Activated B cell treated with CpG ODN at 0.5 μM for 24 hours (primary cell): ENCODE data around the gene MEF2B. TPM values are rescaled to one million over a fixed set of nuclear protein-coding genes. Genes with fewer than 3 reads are reported as not detected.

Experiments used
- ATAC-seq: fragments of 200-7000 bp; cut with Tn5 transposase; one replicate; pipeline ENCODE4 v1.10.0; 2021; ENCODE audit warnings: low read depth, mild to moderate bottlenecking, moderate library complexity
- CTCF ChIA-PET: fragments of 350-600 bp; sonication (Branson Sonifier 250); formaldehyde crosslinking; loops from one replicate; lab custom pipeline; 2021; ENCODE audit warnings: antibody characterized with exemption; lab: Charles Lee
- POLR2A ChIA-PET: fragments of 350-600 bp; sonication (Branson Sonifier 250); formaldehyde crosslinking; loops from one replicate; lab custom pipeline; 2021; ENCODE audit warnings: antibody characterized with exemption; lab: Charles Lee
- DNase-seq: peaks from one replicate; pipeline ENCODE4 v3.0.0; 2022
- H3K27ac Mint-ChIP-seq: one replicate; pipeline ENCODE4 v1.8.0; 2020; ENCODE audit warnings: mixed read lengths
- H3K27me3 Mint-ChIP-seq: one replicate; pipeline ENCODE4 v1.8.0; 2021; ENCODE audit warnings: mixed read lengths
- H3K36me3 Mint-ChIP-seq: one replicate; pipeline ENCODE4 v1.8.0; 2021; ENCODE audit warnings: low read depth, mixed read lengths
- H3K4me1 Mint-ChIP-seq: one replicate; pipeline ENCODE4 v1.8.0; 2021; ENCODE audit warnings: mixed read lengths
- H3K4me3 Mint-ChIP-seq: one replicate; pipeline ENCODE4 v1.8.0; 2020; ENCODE audit warnings: mild to moderate bottlenecking, mixed read lengths
- H3K9me3 Mint-ChIP-seq: one replicate; pipeline ENCODE4 v1.8.0; 2020; ENCODE audit warnings: mixed read lengths
- CTCF ChIP-seq: fragments of 200-600 bp; IDR thresholded peaks from one replicate; pipeline ENCODE4 v1.8.0; 2022; ENCODE audit warnings: antibody characterized with exemption, mild to moderate bottlenecking
- intact Hi-C: fragments of 100-400 bp; cut with micrococcal nuclease; formaldehyde crosslinking; loops from one replicate; pipeline ENCODE4 v1.15.1; 2024
- total RNA-seq: library from RNA; stranded (reverse); gene quantifications from 2 replicates; pipeline ENCODE4 v1.2.3, GENCODE V29; 2022

The MEF2B gene
- total RNA-seq, 1 donor from 2014 or later, result 15.5 TPM

DNA sequence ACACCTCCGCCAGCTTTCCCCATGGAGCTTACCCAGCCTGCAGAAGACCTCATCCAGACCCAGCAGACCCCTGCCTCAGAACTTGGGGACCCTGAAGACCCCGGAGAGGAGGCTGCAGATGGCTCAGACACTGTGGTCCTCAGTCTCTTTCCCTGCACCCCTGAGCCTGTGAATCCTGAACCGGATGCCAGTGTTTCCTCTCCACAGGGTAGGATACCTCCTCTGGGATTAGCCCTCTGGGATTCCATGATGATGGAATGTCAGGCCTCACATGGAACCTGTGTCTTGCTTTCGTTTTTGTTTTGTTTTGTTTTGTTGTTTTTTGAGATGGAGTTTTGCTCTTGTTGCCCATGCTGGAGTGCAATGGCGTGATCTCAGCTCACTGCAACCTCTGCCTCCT, 23.9 kb upstream of the MEF2B start:
- POLR2A ChIA-PET, result interaction anchor here (0.7 to 4.6 kb wide), 3 partner anchors 9 to 508 kb away, joined by 3 to 69 read pairs (median 5); partner anchors contain the start of genes NR2C2AP and SLC25A42
- peaks cover 49% of the 10 kb centered on the region for H3K4me1 Mint-ChIP-seq
- no peak for TF ChIP-seq CTCF

DNA sequence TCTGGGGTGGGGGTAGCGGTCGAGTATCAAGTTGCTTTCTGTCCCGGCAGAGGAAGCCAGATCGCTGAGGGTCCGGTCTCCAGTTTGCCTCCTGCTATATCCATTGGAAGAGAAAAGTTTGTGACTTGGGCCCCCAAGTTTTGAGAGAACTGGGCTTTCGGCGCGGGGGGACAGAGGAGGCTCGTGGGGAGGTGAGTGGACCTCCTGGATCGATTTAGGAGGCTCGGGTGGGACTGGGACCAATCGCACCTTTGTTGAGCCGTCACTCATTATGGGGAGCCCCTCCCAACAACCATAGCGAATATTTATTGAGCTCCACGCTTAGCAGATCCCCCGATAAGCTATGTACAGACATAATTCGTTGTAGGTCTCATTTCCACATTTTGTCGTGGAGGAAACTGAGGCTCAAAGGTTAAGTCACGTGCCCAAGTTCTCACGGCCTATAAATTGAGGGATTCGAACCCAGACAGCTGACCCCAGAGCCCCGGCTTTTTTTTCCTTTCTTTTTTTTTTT, 22.9 kb upstream of the MEF2B start:
- intact Hi-C loops, result loop anchor here (1.0 to 5.0 kb wide), 10 partner anchors 10 to 671 kb away; partner anchors contain the start of genes ATP13A1, COPE, DDX49 and ELL
- no peak for TF ChIP-seq CTCF
- H3K27ac Mint-ChIP-seq, result peak overlapping the region; percentile 99
- H3K9me3 Mint-ChIP-seq, result no peaks in the 10 kb centered on the region
- H3K27me3 Mint-ChIP-seq, result no peaks in the 10 kb centered on the region
- no peak for DNase-seq
- CTCF ChIA-PET, result interaction anchor here (2.3 kb wide), 1 partner anchor 19 kb away, joined by 6 read pairs; no protein-coding TSS in a partner anchor
- peak overlapping the region; percentile 99 for H3K4me3 Mint-ChIP-seq
- POLR2A ChIA-PET, result interaction anchor here (0.6 to 4.6 kb wide), 9 partner anchors 9 to 1900 kb away, joined by 3 to 69 read pairs (median 4); partner anchors contain the start of genes NDUFA13, NR2C2AP, SLC25A42 and TSSK6
- H3K36me3 Mint-ChIP-seq, result peaks cover 42% of the 10 kb centered on the region
- H3K4me1 Mint-ChIP-seq, result peaks cover 49% of the 10 kb centered on the region
- no peak for ATAC-seq

More for the DNA sequence above, 23.9 kb upstream of the MEF2B start:
- CTCF ChIA-PET, result no interaction called here
- ATAC-seq, result no peak
- DNase-seq, result no peak
- H3K4me3 Mint-ChIP-seq, result peak overlapping the region; percentile 99
- intact Hi-C loops, result loop anchor here (2.0 to 5.0 kb wide), 2 partner anchors 211 to 672 kb away; partner anchors contain the start of genes ELL and GATAD2A
- peaks cover 48% of the 10 kb centered on the region for H3K36me3 Mint-ChIP-seq
- H3K27ac Mint-ChIP-seq, result peak overlapping the region; percentile 99
- H3K9me3 Mint-ChIP-seq, result no peaks in the 10 kb centered on the region
- H3K27me3 Mint-ChIP-seq, result no peaks in the 10 kb centered on the region

DNA sequence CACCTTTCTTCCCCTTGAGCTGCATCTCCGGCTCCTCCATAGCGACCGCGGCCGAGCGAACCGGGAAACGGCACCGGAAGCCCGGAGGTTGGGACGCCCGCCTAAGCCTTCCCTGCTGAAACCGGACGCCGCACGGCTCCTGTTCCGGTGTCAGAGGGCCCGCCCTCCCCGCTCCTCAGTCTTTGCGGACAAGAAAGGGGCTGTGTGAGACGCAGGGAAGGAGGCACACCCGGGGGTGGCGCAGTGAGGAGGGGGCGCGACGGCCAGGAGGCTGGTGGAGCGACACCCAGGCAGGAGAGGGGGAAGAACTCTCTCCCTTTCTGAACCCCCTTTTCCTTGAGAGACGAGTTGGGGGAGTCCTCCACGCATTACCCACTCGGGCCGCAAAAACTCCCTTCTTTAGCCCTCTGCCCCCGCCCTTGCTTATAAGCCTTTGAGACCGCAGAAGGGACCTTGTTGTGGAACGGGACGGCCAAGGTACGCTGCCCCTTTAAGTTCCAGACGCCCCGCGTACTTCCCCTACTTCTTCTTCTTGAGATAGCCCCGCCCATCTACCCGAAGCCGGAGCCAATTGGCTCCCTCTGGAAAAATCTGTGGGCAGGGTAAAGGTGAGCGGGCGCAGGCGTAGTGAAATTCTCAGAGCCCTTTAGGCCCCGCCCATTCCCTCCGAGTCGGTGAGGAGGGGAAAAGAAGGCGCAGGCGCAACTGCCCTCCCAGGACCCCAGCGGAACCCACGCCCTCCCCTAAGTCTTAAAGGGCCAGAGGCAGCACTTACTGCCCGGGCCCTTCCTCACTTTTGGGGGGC, 22.2 kb upstream of the MEF2B start, which contains the start of the genes BORCS8 and RFXANK:
Gene BORCS8 (minus strand): TSS at position 75 of the 805 bp plus-strand sequence. CDS start 35 bp downstream, at position 40.
Gene RFXANK (plus strand): TSS at position 181 of the 805 bp plus-strand sequence. CDS start 1,689 bp downstream, outside the sequence.
- Mint-ChIP-seq H3K27ac (peak within 1 kb of the TSS; percentile 99), H3K4me1 (peaks cover 49% of the 10 kb centered on the region), H3K27me3 (no peaks in the 10 kb centered on the region), H3K9me3 (no peaks in the 10 kb centered on the region), H3K36me3 (peaks cover 36% of the 10 kb centered on the region), H3K4me3 (peak within 1 kb of the TSS; percentile 99)
- no peak for TF ChIP-seq CTCF
- ChIA-PET POLR2A (interaction anchor here (0.6 to 4.6 kb wide), 19 partner anchors 8 to 1900 kb away, joined by 3 to 69 read pairs (median 4); partner anchors contain the start of genes NDUFA13, NR2C2AP, SLC25A42 and TSSK6), CTCF (interaction anchor here (1.1 to 2.3 kb wide), 2 partner anchors 18 to 34 kb away, joined by 3 to 6 read pairs; no protein-coding TSS in a partner anchor)
- intact Hi-C loops, result loop anchor here (1.0 to 5.0 kb wide), 10 partner anchors 11 to 670 kb away; partner anchors contain the start of genes ATP13A1, COPE, DDX49 and ELL
- ATAC-seq (peak; percentile 85), DNase-seq (peak; percentile 91)

DNA sequence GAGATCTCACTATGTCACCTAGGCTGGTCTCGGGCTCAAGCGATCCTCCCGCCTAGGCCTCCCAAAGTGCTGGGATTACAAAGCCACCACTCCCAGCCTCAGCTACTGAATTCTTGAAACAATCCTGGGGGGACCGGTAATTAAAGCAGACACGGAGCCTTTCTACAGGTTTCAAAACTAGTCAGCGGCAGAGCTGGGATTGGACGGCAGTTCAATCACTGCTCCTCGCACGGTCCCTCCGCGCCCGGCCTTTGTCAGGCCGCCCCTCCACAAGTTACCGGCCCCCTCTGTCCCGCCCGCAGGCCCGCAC, 21.7 kb upstream of the MEF2B start:
- TF ChIP-seq CTCF, result no peak
- no peaks in the 10 kb centered on the region for H3K27me3 Mint-ChIP-seq
- H3K4me1 Mint-ChIP-seq, result peaks cover 51% of the 10 kb centered on the region
- CTCF ChIA-PET, result interaction anchor here (1.1 to 2.3 kb wide), 2 partner anchors 17 to 34 kb away, joined by 3 to 6 read pairs; no protein-coding TSS in a partner anchor
- intact Hi-C loops, result loop anchor here (1.0 to 5.0 kb wide), 10 partner anchors 12 to 669 kb away; partner anchors contain the start of genes ATP13A1, COPE, DDX49 and ELL
- H3K4me3 Mint-ChIP-seq, result peak overlapping the region; percentile 99
- DNase-seq (no peak), ATAC-seq (no peak)
- peaks cover under 1% of the 10 kb centered on the region for H3K9me3 Mint-ChIP-seq
- peaks cover 37% of the 10 kb centered on the region for H3K36me3 Mint-ChIP-seq
- peak overlapping the region; percentile 99 for H3K27ac Mint-ChIP-seq
- POLR2A ChIA-PET, result interaction anchor here (0.6 to 4.6 kb wide), 14 partner anchors 11 to 1304 kb away, joined by 3 to 69 read pairs (median 4); partner anchors contain the start of genes NDUFA13, NR2C2AP, SLC25A42 and TSSK6
